Stimulated activated CD8-positive, alpha-beta memory T cell treated with anti-CD3 and anti-CD28 coated beads, Interleukin-7, amount 100 ng/mL, for 24 hours (primary cell): ENCODE data around the gene B3GNT8.
"Not testable (repeated sequence)": the region's sequence is repeated elsewhere in the genome, so short reads cannot be mapped to it uniquely, and the experiment has no call there.

ENCODE experiments used
- DNase-seq: peaks from one replicate; pipeline ENCODE4 v3.0.0-alpha.2; 2020; ENCODE audit warnings: low read depth

Gene B3GNT8, protein sequence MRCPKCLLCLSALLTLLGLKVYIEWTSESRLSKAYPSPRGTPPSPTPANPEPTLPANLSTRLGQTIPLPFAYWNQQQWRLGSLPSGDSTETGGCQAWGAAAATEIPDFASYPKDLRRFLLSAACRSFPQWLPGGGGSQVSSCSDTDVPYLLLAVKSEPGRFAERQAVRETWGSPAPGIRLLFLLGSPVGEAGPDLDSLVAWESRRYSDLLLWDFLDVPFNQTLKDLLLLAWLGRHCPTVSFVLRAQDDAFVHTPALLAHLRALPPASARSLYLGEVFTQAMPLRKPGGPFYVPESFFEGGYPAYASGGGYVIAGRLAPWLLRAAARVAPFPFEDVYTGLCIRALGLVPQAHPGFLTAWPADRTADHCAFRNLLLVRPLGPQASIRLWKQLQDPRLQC

DNA sequence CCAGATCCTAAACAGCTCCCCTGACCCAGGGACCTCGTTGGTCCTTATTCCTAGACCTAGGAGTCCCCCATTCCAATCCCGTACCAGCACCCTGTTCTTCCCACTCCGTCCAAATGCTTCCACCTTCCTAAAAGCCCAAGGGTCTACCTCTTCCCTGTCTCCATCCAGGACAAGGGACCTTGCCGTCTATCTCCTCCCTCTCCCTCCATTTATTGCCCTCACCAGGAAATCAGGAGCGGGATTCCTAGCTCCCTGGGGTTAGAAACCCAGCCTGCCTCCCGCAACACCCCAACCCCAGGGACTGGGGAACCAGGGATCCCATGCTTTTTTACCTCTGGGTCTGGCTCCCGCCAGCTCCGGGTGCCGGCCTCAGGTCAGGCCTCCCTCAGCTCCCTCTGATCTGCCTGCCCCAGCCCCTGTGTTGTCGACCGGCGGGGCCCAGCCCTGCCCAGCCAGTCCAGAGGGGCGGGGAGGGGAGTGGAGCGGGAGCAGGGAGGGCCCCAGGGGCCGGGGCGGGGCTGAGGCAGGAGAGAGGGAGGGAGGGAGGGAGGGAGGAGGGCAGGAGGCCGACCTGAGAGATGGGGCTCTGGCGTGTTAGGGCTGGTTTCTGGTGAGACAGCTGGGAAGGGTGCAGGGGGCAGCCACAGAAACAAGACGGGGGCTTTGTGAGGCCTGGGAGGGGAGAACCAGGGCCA lies at the start of gene B3GNT8:
TSS of gene B3GNT8 (minus strand) at position 423 of the 695 bp plus-strand sequence. CDS start 596 bp downstream, outside the sequence.
- no peak for DNase-seq

DNA sequence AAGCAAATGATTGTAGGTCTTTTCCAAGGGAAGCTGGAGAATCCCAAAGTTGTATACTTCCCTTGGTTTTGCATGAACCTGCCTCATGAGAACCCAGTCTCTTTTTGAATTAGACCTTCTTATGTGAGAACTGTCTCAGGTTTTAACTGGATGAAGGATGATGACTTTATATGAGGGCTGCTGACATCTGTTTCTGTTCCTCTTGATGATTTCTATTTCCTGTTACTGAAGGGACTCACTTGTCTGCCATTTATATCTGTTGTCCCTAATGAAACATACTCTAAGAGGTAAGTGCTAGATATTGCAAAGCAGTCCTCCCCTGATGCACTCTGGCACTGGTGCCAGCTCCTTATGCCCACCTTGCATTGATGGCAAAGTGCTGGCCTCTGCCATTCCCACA lies 49.4 kb upstream of the B3GNT8 start:
- DNase-seq: no peak

DNA sequence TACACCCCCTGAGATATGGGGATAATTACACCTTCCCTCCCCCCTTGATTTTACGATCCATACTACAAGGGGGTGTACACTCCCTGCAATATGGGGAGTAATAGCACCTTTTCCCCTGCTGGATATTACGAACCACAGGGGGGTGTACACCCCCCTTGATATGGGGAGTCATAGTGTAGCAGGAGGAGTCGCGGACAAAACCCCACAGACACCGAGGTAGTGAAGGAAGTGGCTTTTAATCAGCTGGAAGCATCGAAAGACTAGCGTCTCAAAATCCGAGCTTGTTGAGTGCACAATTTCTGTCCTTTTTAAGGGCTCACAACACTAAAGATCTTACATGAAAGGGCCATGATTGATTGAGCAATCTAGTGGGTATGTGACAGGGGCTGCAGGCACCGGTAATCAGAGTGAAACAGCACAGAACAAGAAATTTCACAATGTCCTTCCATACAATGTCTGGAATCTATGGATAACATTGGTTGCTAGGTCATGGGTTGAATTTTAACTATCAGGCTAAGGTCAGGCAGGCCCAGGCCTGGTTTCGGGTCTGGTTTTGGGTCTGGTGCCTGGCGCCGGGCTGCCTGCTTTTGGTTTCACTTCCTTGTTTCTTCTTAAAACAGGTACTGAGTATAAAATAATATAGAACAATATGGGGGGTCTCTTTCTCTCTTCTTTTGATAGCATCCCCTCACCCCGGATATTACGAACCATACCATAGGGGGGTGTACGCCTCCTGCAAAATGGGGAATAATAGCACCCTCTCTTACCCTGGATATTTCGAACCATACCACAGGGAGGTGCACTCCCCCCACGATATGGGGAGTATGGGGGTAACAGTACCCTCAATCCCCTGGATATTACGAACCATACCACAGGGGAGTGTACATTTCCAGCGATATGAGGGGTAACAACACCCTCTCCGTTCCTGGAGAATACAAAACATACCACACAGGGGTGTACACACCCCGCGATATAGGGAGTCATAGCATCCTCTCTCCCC lies 36.4 kb upstream of the B3GNT8 start:
- not testable (repeated sequence) for DNase-seq

DNA sequence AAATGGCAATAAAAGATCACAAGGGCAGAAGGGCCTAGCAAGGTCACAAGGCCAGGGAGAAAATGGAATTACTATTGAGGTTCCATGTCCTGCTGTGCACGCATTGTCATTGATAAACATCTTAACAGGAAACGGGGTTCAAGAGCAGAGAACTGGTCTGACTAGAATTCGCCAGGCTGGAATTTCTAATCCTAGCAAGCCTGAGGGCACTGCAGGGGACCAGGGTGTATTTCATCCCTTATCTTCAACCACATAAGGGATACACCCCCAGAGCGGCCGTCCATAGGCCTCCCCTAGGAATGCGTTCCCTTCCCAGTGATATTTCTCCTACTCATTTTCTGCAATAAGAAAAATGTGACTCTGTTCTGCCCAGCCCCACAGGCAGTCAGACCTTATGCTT lies 35.3 kb upstream of the B3GNT8 start:
- no peak for DNase-seq

DNA sequence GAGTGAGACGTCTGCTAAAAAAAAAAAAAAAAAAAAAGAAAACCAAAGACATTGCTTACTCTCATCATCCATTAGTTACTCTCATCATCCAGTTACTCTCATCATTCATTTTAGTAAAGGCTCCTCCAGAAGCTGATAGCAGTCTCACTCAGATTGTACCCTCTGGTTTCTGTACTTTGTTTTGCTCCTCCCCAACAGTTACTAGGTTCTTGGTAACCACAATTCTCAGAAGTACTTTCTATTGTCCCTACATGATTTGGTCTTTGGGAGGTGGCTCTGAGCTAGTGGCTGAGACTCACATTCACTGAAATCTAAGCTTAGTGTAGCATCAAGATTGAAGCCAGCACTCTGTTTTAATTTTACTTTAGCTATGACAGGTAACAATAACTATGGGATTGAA lies 30.1 kb upstream of the B3GNT8 start:
- no peak for DNase-seq

DNA sequence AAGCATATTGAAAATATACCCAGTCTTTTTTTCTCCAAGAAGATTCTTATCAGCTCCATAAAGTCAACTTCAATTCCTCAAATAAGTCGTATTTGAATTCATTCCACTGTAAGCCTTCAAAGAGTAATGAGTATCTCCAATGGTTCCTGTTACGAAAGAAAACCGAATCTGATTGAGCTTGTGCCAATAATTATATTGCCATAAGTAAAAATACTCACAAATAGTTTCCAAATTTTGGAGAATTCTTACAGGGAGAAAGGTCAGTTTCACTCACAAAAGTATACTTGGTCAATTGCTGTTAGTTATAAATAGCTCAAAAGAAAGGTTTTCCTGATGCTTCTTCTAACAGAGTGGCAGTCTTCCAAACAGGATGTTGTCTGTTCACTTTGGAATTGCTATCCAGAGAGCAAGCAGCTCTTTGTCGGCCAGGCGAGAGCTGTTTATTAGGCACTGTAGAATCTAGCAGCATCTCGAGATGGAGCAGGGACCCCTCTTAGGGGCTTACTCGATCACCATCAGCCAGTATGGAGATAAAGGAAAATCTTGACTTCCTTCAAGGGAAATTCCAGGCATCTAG lies 29.3 kb upstream of the B3GNT8 start:
- no peak for DNase-seq

DNA sequence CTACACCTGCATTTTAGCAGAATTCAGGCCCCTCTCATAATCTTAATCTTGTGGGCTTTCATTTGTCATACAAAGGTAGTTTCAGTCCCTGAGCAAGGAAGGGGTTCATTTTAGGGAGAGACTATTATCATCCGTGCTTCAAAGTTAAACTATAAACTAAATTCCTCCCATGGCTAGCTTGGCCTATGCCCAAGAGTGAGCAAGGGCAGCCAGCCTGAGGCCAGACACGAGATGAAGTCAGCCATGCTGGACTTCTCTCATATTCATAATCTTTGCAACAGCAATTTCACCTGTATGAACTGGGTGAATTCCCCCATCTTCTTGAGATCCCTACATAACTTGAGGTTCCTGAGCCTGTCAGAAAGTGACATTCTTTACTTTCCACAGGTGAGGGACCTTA lies 28.8 kb upstream of the B3GNT8 start:
- no peak for DNase-seq

DNA sequence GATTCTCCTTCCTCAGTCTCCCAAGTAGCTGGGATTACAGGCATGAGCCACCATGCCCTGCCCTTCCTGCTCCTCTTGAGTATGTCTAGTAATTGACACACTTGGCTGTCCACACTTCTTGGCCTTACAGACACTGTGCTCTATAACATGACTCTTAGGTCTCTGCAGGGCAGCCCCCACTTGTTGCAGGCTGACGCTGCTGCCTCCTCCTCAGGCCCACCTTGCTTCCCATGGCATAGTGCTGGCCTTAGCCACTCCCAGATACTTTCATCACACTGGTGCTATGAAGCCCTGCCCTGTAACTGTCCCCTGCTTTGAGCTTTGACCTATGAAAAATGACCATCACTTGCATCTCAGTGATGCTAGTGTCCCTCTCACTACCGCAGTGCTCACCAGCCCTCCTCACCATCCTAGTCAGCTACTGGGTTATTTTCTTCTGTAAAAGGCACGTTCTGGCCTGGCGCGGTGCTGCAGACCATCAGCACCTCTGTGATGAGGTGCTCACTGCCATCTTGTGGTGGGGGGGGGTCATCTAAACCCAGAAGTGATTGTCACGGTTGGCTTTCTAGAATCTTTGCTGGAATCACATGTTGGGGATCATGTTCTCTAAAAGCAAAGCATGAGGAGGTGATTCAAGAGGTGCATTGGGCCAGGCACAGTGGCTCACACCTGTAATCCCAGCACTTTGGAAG lies 25.6 kb upstream of the B3GNT8 start:
- no peak for DNase-seq

DNA sequence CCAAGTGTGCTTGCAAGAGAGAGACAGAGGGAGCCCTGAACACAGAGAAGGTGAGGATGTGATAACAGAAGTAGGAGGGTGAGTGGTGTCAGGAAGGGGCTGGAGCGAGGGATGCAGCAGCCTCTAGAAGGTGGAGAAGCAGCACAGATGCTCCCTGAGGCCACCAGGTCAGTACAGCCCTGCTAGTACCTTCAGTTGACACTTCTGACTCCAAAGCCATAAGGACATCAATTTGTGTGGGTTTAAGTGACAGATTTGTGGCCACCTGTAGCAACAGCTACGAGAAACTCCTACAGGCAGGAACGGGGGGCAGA lies 22.6 kb upstream of the B3GNT8 start:
- DNase-seq: no peak

DNA sequence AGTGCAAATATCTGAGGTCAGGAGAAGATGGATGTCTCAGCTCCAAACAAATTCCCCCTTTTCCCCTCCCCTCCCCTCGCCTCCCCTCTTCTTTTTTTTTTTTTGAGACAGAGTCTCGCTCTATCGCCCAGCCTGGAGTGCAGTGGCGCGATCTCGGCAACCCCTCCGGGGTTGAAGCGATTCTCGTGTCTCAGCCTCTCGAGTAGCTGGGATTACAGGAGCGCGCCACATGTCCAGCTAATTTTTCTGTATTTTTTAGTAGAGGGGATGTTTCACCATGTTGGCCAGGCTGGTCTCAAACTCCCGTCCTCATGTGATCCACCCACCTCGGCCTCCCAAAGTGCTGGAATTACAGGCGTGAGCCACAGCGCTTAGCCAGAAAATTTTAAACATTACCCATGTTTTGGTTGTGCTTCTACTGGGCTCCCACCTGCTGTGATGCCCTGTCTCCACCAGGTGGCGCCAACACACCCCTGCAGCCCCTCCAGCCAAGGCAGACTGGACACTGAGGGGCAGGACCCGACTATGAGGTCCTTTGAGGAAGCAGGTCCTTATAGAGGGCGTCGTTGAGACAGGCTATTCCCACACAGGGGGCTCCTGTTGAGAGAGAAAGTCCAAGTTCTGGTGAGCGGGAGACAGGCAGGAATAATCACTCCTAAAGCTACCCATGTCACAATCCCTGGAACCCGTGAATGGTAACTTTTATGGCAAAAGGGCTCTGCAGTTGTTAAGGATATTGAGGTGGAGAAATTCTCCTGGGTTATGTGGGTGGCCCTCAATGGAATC lies 22.1 kb upstream of the B3GNT8 start:
- peak; percentile 44 for DNase-seq

DNA sequence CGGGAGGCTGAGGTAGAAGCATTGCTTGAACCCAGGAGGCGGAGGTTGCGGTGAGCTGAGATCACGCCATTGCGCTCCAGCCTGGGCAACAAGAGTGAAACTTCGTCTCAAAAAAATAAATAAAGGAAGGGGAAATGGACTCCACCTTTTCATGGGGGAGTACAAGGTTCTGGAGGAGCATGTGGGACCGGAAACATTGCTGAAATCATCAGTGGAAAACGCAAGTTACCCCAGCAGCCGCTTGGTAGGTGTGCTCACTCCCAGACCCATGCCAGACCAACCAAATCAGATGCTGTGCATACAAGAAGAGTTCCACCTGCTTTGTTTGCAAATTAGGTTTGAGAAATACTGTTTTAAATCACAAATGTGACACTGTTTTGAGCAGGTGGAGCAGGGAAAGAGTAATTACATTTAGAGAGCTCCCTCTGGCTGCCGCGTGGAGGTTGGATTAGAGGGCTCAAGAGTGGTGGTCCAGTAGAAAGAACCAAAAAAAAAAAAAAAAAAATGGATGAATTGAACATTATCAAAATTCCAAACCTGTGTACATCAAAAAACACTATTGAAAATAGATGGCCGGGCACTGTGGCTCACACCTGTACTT lies 20.7 kb upstream of the B3GNT8 start:
- DNase-seq: no peak

DNA sequence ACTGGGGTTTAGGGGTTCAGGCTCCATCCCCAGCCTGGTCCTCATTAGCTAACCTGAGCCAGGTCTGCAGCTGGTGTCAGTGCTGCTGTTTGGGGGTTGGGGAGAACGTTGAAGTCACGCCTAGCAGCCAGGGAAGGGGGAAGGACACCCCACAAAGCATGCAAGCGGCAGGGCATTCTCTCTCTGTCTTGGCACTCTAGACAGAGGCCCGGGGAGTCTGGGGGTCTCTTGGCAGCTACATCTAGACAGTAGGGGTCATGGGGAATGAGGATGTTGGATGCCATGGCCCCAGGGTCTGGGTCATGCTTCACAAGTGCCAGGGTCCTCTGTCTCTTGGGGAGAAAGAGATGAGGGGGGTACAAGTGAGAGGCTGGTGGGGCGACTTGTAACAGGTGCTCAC lies 18.4 kb upstream of the B3GNT8 start:
- DNase-seq: no peak

DNA sequence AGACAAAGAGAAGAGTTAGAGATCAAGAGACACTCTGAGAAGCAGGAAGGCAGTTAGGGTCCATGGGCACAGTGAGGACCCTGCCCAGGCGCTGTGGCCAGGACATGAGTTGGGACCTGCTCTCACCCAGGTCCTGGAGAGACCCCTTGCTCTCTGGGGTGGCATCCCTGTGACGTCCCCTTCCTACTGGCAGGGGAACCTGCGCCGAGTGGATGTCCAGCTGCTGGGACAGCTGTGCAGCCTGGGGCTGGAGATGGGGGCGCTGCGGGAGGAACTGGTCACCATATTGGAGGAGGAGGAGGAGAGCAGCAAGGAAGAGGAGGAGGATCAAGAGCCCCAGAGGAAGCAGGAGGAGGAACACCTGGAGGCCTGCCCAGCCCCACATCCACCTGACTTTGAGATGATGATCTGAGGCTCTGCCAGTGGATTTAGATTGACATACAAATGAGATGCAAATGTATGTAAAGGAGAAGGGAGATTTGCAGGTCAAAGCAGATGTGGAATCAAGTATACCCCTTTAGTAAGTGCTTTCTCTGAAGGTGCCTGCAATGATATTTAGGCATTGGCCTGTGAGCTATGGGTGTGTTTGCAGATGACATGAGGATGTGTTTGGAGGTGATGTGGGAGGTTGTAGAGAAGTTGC lies 16.8 kb upstream of the B3GNT8 start:
- no peak for DNase-seq

DNA sequence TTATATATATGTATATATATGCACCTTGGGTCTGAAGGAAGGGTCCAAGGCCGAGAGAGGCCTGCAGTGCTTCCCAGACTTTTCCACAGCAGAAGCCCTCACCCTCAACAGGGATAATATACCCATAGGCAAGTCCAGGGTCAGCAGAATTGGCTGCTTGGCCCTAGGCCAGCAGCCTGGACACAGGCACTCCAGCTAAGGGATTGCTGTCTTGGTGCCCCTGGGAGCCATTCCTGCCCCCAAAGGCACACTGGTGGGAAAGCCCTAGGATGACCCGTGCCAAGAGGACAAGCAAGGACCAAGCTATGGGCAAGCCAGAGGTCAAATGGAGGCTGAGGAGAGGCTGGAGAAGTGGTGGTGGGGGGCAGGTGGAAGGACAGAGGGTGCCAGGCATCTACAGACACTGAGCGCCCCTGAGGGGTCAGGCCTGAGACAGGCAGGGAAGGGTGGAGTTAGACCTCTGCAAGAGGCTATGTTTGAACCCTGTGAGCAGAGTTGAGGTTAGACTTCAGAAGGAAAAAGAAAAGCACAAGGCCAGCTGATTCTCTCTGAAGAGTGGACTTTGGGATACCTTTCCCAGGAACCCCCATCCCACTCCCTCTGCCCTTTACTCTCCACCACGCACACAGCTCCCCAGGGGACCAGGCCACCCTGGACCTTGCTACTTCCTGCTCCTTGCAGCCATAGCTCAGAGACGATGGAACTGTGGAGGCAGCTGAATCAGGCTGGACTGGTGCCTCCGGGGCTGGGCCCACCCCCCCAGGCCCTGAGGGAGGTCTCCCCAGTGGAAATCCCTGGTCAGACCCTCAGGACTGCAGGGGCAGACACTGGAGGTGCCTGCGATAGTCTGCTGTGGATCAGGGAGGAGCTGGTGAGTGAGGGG lies 15.5 kb upstream of the B3GNT8 start, which contains the start of gene ERICH4:
TSS of gene ERICH4 (plus strand) at position 684 of the 883 bp plus-strand sequence. CDS start at position 698, 14 bp downstream.
- no peak for DNase-seq

DNA sequence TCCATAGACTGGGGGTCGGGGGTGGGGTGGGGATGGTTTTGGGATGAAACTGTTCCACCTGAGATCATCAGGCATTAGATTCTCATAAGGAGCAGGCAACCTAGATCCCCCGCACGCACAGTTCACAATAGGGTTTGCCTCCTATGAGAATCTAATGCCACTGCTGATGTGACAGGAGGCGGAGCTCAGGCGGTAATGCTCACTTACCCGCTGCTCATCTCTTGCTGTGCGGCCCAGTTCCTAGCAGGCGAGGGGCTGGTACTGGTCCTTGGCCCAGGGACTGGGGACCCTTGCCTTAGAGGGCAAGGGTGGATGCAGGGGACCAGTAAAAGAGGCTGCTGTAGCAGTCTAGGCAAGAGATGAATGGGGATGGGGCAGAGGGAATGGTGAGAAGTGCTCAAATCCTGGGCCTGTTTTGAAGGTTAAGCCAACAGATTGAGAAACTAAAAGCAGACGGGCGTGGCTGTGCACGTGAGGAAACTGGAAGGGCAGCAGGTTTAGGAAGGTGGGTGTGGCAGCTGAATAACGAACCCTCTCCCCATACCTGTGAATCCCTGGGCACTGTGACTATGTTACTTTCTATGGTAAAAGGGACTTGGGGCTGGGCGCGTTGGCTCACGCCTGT lies 14.3 kb upstream of the B3GNT8 start:
- no peak for DNase-seq

DNA sequence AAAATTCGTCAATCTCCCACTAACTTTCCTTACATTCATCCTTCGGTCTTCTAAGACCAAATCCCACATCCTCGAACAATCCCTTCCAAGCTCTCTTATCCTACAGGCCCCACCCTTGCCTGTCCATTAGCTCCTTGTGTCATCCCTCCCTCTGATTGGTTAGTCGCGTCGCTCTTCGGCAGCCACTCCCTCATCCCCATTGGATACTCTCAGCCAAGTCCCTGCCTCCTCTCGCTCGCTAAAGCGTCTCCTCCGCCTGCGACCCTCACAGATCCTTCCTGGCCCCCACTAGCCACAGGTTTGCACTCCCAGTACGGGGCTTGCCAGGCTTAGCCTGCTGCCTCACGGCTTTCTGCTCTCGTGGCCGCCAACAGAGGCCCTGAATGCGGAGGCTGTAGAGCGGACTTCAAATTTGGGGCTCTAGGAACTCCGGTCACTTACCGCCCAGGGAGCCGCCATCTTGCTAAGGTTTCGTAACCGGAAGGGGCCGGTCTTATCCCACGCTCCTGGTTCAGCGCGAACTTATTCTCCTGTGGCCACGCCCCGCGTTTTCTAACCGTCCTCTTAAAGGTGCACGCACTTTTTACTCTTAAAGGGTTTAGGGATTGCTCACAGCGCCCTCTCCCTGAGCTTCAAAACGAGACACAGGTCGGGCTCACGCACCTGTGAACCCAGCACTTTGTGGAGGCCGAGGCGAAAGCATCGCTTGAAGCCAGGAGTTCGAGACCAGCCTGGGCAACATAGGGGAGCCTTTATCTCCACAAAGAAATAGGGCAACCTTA lies 12.5 kb upstream of the B3GNT8 start, which contains the start of gene DMAC2:
TSS of gene DMAC2 (minus strand) at position 472 of the 782 bp plus-strand sequence. CDS start at position 459, 13 bp downstream.
- peak; percentile 95 for DNase-seq

DNA sequence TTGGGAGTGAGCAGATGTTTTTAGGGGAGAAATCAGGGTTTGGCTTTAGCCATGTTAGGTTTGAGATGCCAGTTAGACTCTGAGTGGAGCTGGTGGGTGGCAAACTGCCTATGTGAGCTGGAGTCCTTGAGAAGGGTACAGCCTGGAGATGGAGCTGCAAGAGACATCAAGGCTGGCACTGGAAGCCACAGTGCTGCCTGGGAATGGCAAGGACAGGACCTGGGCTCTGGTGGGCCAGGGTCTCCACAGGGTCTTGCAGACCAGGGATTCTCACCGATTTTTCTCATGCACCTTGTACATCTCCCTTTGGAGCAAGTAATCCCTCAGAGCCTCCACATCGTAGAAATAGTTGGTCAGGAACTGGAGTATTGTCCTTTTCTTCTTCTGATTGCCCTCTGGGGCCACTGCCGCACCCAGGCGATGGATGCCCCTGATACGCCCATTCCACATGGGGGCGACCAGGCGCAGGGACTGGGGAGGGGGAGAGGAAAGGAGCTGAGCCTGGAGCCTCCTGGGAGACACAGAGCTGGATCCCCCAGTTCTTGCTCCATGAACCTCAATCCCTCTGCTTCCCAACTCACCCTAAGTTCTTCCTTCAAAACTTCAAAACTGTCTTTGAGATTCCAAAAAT lies 10.9 kb upstream of the B3GNT8 start:
- DNase-seq: no peak
